A549 (cell line): ENCODE measurements around the gene ANO4. TPM values are rescaled to one million over a fixed set of nuclear protein-coding genes. Genes with fewer than 3 reads are reported as not detected.

Experiments
- ATAC-seq, 2 experiments: fragments of 200-7000 bp in 1 of 2; fragments of >200 bp in 1 of 2; cut with Nextera tagmentation in 1 of 2; cut with Tn5 transposase in 1 of 2; 3 replicates each; pipeline versions ENCODE4 v1.8.0 to v1.9.1; 2018 to 2020; ENCODE audit warnings: mild to moderate bottlenecking in 1 of 2, moderate library complexity in 1 of 2
- CTCF ChIA-PET: fragments of 300-600 bp; sonication (Branson Sonifier 250); formaldehyde crosslinking; extraction: SDS; loops from one replicate; lab custom pipeline; 2021; ENCODE audit warnings: antibody characterized with exemption, inconsistent platforms; lab: Yijun Ruan, JAX
- POLR2A ChIA-PET: fragments of 350-600 bp; formaldehyde crosslinking; extraction: SDS; loops from one replicate; lab custom pipeline; 2021; ENCODE audit warnings: antibody characterized with exemption, inconsistent platforms; lab: Yijun Ruan, JAX
- DNase-seq, 2 experiments: peaks; one replicate each; pipeline versions ENCODE4 v3.0.0 to v3.0.0-alpha.2; 2011 to 2016; ENCODE audit warnings: low read depth in 1 of 2, low spot score in 1 of 2
- FAIRE-seq: peaks from 2 replicates; lab custom pipeline; 2011; peaks lifted over from hg19 to GRCh38; lab: Jason Lieb, UNC
- H3K27ac ChIP-seq, 2 experiments: fragments of >200 bp; sonication (Bioruptor Twin); formaldehyde crosslinking; 3 replicates each; pipeline ENCODE4 v1.5.1; 2016 to 2017
- H3K4me1 ChIP-seq: fragments of >200 bp; sonication (Bioruptor Twin); formaldehyde crosslinking; 3 replicates; pipeline ENCODE4 v1.6.1; 2016
- H3K4me2 ChIP-seq: fragments of >200 bp; sonication (Bioruptor Twin); formaldehyde crosslinking; 3 replicates; pipeline ENCODE4 v1.6.1; 2016
- H3K4me3 ChIP-seq: fragments of >200 bp; sonication (Bioruptor Twin); formaldehyde crosslinking; 3 replicates; pipeline ENCODE4 v1.5.1; 2016
- H3K9me3 ChIP-seq: fragments of >200 bp; sonication (Bioruptor Twin); formaldehyde crosslinking; 3 replicates; pipeline ENCODE4 v1.6.1; 2016
- ATOH8 ChIP-seq: fragments of 250-450 bp; sonication (Bioruptor Pico); IDR thresholded peaks from 2 replicates; pipeline ENCODE4 v1.5.0; 2020; ENCODE audit warnings: low read depth, mild to moderate bottlenecking, moderate library complexity
- BCL3 ChIP-seq: fragments of >200 bp; sonication (Bioruptor Twin); formaldehyde crosslinking; IDR thresholded peaks from 3 replicates; pipeline ENCODE4 v1.6.1; 2016
- CEBPB ChIP-seq, 2 experiments: fragments of >200 bp in 1 of 2; sonication (Bioruptor Twin) in 1 of 2; formaldehyde crosslinking in 1 of 2; IDR thresholded peaks; 2 replicates each; pipeline ENCODE4 v1.6.1; 2012 to 2016
- CHD2 ChIP-seq: fragments of 150-350 bp; IDR thresholded peaks from 2 replicates; pipeline ENCODE4 v1.6.1; 2014; ENCODE audit warnings: low read length; ENCODE audit not compliant: partially characterized antibody
- E2F6 ChIP-seq: IDR thresholded peaks from 2 replicates; pipeline ENCODE4 v1.6.1; 2012; ENCODE audit warnings: low read depth, borderline replicate concordance
- ELK1 ChIP-seq: fragments of 150-350 bp; IDR thresholded peaks from 2 replicates; pipeline ENCODE4 v1.6.1; 2014; ENCODE audit warnings: low read depth, mild to moderate bottlenecking, low read length
- ESRRA ChIP-seq: fragments of 150-350 bp; IDR thresholded peaks from 2 replicates; pipeline ENCODE4 v1.6.1; 2014; ENCODE audit warnings: mild to moderate bottlenecking, low read length, borderline replicate concordance
- FOXS1 ChIP-seq: fragments of 250-450 bp; sonication (Bioruptor Pico); IDR thresholded peaks from 2 replicates; pipeline ENCODE4 v1.5.0; 2020; ENCODE audit warnings: mild to moderate bottlenecking, moderate library complexity
- GATA3 ChIP-seq: IDR thresholded peaks from 2 replicates; pipeline ENCODE4 v1.6.1; 2012; ENCODE audit warnings: borderline replicate concordance
- HEYL ChIP-seq: fragments of 250-450 bp; sonication (Bioruptor Pico); IDR thresholded peaks from 2 replicates; pipeline ENCODE4 v1.8.0; 2021; ENCODE audit warnings: mild to moderate bottlenecking, moderate library complexity
- HMGXB4 ChIP-seq: fragments of 250-450 bp; sonication (Bioruptor Pico); IDR thresholded peaks from 2 replicates; pipeline ENCODE4 v1.5.0; 2021; ENCODE audit warnings: mild to moderate bottlenecking, moderate library complexity, borderline replicate concordance
- HOXB13 ChIP-seq: fragments of 250-450 bp; sonication (Bioruptor Pico); IDR thresholded peaks from 2 replicates; pipeline ENCODE4 v1.5.0; 2020; ENCODE audit warnings: low read depth, mild to moderate bottlenecking, moderate library complexity
- JUN ChIP-seq, 2 experiments: fragments of >200 bp; sonication (Bioruptor Twin); formaldehyde crosslinking; IDR thresholded peaks; 2 replicates in 1 of 2; 3 replicates in 1 of 2; pipeline ENCODE4 v1.6.1; 2016 to 2017
- MAFK ChIP-seq: fragments of 450-650 bp; IDR thresholded peaks from 2 replicates; pipeline ENCODE4 v1.6.1; 2014; ENCODE audit not compliant: partially characterized antibody
- MAX ChIP-seq: IDR thresholded peaks from 2 replicates; pipeline ENCODE4 v1.6.1; 2012
- NFE2L2 ChIP-seq: fragments of 150-350 bp; conservative IDR thresholded peaks from 2 replicates; pipeline ENCODE4 v1.6.1; 2014; ENCODE audit warnings: low read length
- NPAS2 ChIP-seq: fragments of 250-450 bp; sonication (Bioruptor Pico); IDR thresholded peaks from 2 replicates; pipeline ENCODE4 v1.8.0; 2022; ENCODE audit warnings: mild to moderate bottlenecking, moderate library complexity, borderline replicate concordance
- POLR2A ChIP-seq: IDR thresholded peaks from 2 replicates; pipeline ENCODE4 v1.6.1; 2012; ENCODE audit warnings: mild to moderate bottlenecking, low read length
- RAD21 ChIP-seq, 2 experiments: fragments of >200 bp in 1 of 2; sonication (Bioruptor Twin) in 1 of 2; formaldehyde crosslinking in 1 of 2; IDR thresholded peaks in 1 of 2; conservative IDR thresholded peaks in 1 of 2; 2 replicates in 1 of 2; 3 replicates in 1 of 2; pipeline ENCODE4 v1.6.1; 2012 to 2018; ENCODE audit warnings: inconsistent platforms in 1 of 2
- RFX5 ChIP-seq: fragments of 450-650 bp; IDR thresholded peaks from 2 replicates; pipeline ENCODE4 v1.7.1; 2014; ENCODE audit warnings: antibody characterized with exemption, mild to moderate bottlenecking, moderate library complexity
- ZC3H11A ChIP-seq: fragments of 450-650 bp; IDR thresholded peaks from 2 replicates; pipeline ENCODE4 v1.6.1; 2014; ENCODE audit warnings: antibody characterized with exemption, mild to moderate bottlenecking
- WGBS: methylation state at CpG from one replicate; pipeline ENCODE4 v1.1.6; 2017; ENCODE audit errors: missing lambda C conversion rate; 5-methylcytosine and 5-hydroxymethylcytosine counted together
- polyA plus RNA-seq, 4 experiments: library from polyadenylated mRNA; depleted of rRNA in 3 of 4; stranded (reverse); fragments of >200 nt; fragmentation: RNase III in 1 of 4; extraction: RNeasy Plus Mini Kit Qiagen cat#74134 plus additional on column Dnase treatment in 1 of 4; gene quantifications; 2 replicates in 3 of 4; 3 replicates in 1 of 4; pipeline ENCODE4 v1.2.3, GENCODE V29; 2011 to 2017

ANO4 gene
- polyA plus RNA-seq, 2 of the 4 experiments (the other 2 are of a cell fraction) = 0.17 TPM; not detected in 1

- TF ChIP-seq NFE2L2 = no peak
- TF ChIP-seq CHD2 = no peak
- DNase-seq (no peak), ATAC-seq (no peak), FAIRE-seq (no peak)
- no peaks in the 10 kb centered on the region for H3K4me1 ChIP-seq
- WGBS = 3% methylated on average over 1 of the region's 1 CpG
- no peak overlapping the region for H3K4me2 ChIP-seq
- H3K9me3 ChIP-seq = no peaks in the 10 kb centered on the region
- no peak overlapping the region for H3K4me3 ChIP-seq
- H3K27ac ChIP-seq = no peak overlapping the region
- POLR2A ChIA-PET = no interaction called here
- CTCF ChIA-PET = no interaction called here
Observed at GRCh38 chr12:100797246-100797645, 2.7 kb downstream of the ANO4 start.

GRCh38 chr12:100797786-100798185, 3.2 kb downstream of the ANO4 start:
- no peaks in the 10 kb centered on the region for H3K4me1 ChIP-seq
- no peak overlapping the region for H3K27ac ChIP-seq
- H3K4me2 ChIP-seq = no peak overlapping the region
- ATAC-seq (no peak), DNase-seq (no peak), FAIRE-seq (no peak)
- TF ChIP-seq ZC3H11A = no peak
- TF ChIP-seq BCL3 = no peak
- TF ChIP-seq ELK1 = no peak
- no peak for TF ChIP-seq ATOH8
- TF ChIP-seq FOXS1 (CRISPR knock-in tag) = no peak
- no peak for TF ChIP-seq HMGXB4 (CRISPR knock-in tag)
- no peak for TF ChIP-seq CEBPB (IDR thresholded peaks at IDR 0.05)
- no peak for TF ChIP-seq NPAS2
- no peak for TF ChIP-seq MAFK
- no peak for TF ChIP-seq HOXB13
- no peak for TF ChIP-seq NFE2L2
- TF ChIP-seq MAX = no peak
- no peak for TF ChIP-seq HEYL (CRISPR knock-in tag)
- TF ChIP-seq E2F6 = no peak
- TF ChIP-seq GATA3 = no peak
- no peak for TF ChIP-seq RFX5
- no peak for TF ChIP-seq JUN (IDR thresholded peaks at IDR 0.05)
- TF ChIP-seq RAD21 (conservative IDR thresholded peaks at IDR 0.05 in 1 of 2, IDR thresholded peaks at IDR 0.05 in 1 of 2) = no peak
- no peak for TF ChIP-seq ESRRA
- TF ChIP-seq POLR2A = no peak
- ChIA-PET POLR2A (no interaction called here), CTCF (no interaction called here)
- H3K9me3 ChIP-seq = no peaks in the 10 kb centered on the region
- no peak overlapping the region for H3K4me3 ChIP-seq
